SK-N-MC (cell line): ENCODE results near the gene APMAP.

Source experiments
- EZH2 ChIP-seq: fragments of 200-600 bp; sonication (generic); IDR thresholded peaks from one replicate; pipeline ENCODE4 v1.6.1; 2017; ENCODE audit warnings: antibody characterized with exemption
- POLR2AphosphoS5 ChIP-seq: IDR thresholded peaks from 2 replicates; pipeline ENCODE4 v1.6.1; 2012; ENCODE audit warnings: mild to moderate bottlenecking, low read depth, low read length, borderline replicate concordance

DNA sequence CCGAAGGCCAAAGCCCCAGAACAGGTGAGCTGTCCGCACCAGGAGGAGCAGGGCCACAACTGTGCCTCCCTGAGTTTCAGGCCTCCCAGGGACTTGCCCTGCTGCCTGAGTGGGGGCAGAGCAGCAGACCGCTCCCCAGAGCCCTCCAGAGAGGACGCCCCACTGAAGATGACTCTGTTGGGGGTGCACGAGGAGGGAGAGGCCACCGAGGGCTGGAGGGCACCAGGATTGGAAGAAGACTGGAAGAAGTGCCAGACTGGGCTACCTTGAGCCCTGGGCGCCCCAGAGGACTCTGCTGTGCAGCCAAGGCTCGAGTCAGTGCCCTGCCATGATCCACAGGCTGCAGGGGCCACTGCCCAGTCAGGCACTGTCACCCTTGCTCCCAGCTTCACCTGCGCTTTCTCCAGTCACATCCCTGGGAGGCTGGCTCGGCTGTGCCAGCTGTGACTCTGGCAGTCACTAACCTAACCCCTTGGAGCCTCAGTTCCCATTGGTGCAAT is 32.2 kb downstream of the APMAP start:
- TF ChIP-seq EZH2 (no peak), POLR2AphosphoS5 (no peak)
